ENCODE results near the gene PPP6C.
A peak's percentile ranks its signal among the peaks of the same experiment; 100 is the strongest.
"Not testable (repeated sequence)": the region's sequence is repeated elsewhere in the genome, so short reads cannot be mapped to it uniquely, and the experiment has no call there.

The PPP6C gene

GRCh38 chr9:125142560-125143376 lies 46.8 kb downstream of the PPP6C start:
- no peak for DNase-seq (ENCODE audit: extremely low read depth in 1 of 2, low read depth in 1 of 2)

GRCh38 chr9:125141751-125142150 lies 47.9 kb downstream of the PPP6C start:
- no peak for DNase-seq (ENCODE audit: extremely low read depth in 1 of 2, low read depth in 1 of 2)

DNA sequence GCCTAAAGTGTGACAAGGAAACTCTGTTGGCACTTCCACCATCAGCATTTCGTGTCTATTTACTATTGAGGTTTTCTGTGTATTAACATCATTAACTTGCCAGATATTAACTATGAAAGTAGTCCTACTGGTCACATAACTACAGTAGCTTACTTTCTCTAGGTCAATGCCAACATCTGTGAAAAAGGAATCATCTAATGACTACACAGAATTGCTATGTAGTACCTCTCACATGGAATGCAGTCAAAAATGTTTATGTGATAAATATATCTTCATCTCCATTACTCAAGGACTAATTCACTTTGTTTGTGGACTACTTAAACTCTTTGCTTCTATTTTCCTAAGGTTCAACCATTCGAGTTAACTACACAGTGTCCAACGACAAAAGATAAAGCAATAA lies 48.4 kb downstream of the PPP6C start:
- DNase-seq (ENCODE audit: extremely low read depth in 1 of 2, low read depth in 1 of 2), result no peak

GRCh38 chr9:125140576-125140975 lies 49.0 kb downstream of the PPP6C start:
- DNase-seq (ENCODE audit: extremely low read depth in 1 of 2, low read depth in 1 of 2), result no peak

DNA sequence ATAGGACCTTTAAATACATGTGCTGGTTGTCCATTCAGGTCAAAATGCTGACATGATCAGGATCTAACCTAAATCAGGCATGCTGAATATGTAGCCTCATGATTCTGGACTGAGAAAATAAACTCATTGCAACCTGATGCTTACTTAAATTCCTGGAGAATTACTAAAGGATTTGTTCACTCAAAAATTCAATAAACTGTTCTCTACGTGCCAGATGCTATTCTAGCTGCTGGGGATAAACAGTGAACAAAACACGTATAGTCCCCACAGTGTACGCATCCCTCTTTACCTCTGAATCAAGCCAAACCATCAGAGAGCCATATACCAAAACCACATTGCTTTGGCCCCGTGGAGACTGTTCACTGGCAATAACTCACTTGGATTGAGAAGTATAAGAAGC lies 52.4 kb downstream of the PPP6C start:
- no peak for DNase-seq (ENCODE audit: extremely low read depth in 1 of 2, low read depth in 1 of 2)

DNA sequence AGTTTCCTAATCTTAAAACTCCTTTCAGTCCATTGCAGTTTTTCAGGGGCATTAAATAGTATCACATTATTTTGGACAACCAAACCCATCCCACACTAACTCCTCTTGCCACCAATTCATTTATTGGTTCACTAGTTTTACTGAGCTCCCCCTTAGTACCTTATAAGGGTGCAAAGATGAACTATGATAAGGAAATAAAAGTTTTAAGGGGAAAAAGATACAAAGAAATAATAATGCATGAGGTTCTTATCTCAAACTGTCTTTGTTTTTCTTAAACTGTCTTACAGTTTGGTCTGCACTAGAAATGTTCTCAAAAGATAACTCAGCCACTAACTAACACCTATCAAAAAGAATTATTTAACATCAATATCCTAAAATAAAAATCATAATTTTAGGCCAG lies 54.6 kb downstream of the PPP6C start:
- no peak for DNase-seq (ENCODE audit: extremely low read depth in 1 of 2, low read depth in 1 of 2)

DNA sequence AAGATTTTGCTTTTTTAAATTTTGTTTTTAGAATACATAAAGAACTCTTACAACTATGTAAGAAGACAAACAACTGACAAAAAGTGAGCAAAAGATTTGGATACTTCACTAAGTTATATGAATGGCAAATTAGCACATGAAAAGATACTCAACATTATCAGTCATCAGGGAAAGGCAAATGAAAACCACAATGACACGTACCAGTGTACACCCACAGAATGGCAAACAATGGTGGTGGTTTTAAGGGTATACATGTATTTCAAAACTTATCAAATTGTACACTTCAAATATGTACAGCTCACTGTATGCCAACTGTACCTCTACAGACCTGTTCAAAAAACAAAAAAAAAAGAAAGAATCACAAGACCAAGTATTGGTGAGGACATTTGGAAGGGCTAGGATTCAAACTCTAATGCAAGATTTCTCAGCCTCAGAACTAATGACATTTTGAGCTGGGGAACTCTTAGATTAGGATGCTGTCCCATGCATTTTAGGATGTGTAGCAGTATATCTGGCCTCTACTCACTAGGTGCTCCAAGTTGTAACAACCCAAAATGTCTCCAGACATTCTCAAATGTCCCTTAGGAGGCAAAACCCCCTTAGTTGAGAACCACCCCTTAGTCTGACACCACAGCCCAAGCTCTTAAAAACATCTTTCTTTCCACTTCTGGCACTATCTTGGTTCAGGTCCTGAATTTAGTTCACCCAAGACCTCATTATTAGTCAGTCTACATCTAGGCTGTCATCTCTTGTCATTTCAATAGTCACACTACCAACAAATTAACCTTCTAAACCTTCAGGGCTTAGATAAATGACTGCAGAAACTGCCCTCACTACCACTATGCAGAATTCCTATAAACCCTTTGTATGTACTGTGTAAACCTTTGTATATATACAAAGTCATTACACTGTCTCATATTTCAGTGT lies 55.9 kb downstream of the PPP6C start:
- DNase-seq (ENCODE audit: extremely low read depth in 1 of 2, low read depth in 1 of 2), result no peak

DNA sequence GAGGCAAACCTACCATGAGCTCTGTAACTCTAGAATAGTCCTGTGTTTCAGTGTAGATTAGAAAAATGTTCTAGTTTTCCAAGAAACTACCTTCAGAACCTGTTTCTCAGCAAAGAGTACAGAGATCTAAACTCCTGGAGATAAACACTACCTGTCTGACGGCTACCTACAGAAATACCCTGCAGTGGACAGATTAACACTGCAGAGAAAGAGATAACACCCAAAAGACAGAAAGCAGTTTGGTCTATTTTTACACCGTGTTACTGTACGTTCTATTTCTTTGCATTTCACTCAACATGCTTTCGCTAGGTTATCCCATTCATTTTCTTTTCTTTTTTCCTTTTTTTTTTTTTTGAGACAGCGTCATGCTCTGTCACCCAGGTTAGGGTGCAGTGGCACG lies 57.8 kb downstream of the PPP6C start:
- DNase-seq (ENCODE audit: extremely low read depth in 1 of 2, low read depth in 1 of 2), result no peak

DNA sequence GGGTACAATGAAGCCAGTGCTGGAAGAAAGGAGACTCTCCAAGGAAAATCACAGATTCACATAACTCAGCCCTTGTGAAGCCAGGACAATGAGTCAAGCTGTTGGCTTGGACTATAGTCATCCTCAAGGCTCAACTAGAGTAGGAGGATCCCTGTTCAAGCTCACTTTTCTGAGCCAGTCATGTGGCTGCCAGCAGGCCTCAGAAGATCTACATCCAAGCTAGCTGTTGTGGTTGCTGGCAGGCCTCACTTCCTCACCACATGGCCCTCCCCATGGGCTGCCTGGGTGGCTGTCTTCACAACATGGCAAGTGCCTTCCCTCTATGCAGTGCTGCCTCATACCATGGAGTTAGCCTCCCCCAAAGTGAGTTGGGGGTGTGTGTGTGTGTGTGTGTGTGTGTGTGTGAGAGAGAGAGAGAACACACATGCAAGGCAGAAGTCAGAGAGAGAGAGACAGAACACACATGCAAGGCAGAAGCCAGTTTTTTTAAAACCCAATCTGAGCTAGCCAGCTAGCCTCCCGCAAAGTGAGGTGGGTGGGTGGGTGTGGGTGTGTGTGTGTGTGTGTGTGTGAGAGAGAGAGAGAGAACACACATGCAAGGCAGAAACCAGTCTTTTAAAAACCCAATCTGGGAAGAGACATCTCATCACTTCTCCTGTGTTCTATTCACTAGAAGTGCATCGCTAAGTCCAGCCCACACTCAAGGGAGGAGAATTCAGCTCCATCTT lies 63.4 kb downstream of the PPP6C start:
- DNase-seq (ENCODE audit: extremely low read depth in 1 of 2, low read depth in 1 of 2), result peak; percentile 53 to 56

GRCh38 chr9:125125523-125125922 lies 64.1 kb downstream of the PPP6C start:
- DNase-seq (ENCODE audit: extremely low read depth in 1 of 2, low read depth in 1 of 2), result no peak

GRCh38 chr9:125121146-125121545 lies 68.5 kb downstream of the PPP6C start:
- DNase-seq (ENCODE audit: extremely low read depth in 1 of 2, low read depth in 1 of 2), result no peak

- no peak for DNase-seq (ENCODE audit: extremely low read depth in 1 of 2, low read depth in 1 of 2)
Measured at GRCh38 chr9:125119643-125120286, 69.8 kb downstream of the PPP6C start.

DNA sequence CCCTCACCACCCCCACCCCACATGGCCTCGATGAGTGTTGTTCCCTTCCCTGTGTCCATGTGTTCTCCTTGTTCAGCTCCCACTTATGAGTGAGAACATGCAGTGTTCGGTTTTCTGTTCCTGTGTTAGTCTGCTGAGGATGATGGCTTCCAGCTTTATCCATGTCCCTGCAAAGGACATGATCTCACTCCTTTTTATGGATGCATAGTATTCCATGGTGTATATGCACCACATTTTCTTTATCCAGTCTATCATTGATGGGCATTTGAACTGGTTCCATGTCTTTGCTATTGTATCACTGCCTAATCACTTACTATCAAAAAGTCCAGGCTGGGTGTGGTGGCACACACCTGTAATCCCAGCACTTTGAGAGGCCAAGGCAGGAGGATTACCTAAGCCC lies 70.9 kb downstream of the PPP6C start:
- not testable (repeated sequence) for DNase-seq (ENCODE audit: extremely low read depth in 1 of 2, low read depth in 1 of 2)

- not testable (repeated sequence) for DNase-seq (ENCODE audit: extremely low read depth in 1 of 2, low read depth in 1 of 2)
Measured at GRCh38 chr9:125114503-125114902, 75.1 kb downstream of the PPP6C start.

DNA sequence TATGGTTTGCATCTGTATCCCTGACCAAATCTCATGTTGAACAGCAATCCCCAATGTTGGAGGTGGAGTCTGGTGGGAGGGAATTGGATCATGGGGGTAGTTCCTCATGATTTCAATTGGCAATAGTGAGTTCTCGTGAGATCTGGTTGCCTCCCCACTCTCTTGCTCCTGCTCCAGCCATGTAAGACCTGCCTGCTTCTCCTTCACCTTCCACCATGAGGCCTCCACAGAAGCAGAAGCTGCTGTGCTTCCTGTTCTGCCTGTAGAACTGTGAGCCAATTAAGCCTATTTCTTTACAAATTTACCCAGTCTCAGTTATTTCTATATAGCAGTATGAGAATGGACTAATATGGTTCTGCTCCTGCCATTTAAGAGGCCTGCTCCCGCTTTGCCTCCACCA lies 79.1 kb downstream of the PPP6C start:
- DNase-seq (ENCODE audit: extremely low read depth in 1 of 2, low read depth in 1 of 2), result no peak

DNA sequence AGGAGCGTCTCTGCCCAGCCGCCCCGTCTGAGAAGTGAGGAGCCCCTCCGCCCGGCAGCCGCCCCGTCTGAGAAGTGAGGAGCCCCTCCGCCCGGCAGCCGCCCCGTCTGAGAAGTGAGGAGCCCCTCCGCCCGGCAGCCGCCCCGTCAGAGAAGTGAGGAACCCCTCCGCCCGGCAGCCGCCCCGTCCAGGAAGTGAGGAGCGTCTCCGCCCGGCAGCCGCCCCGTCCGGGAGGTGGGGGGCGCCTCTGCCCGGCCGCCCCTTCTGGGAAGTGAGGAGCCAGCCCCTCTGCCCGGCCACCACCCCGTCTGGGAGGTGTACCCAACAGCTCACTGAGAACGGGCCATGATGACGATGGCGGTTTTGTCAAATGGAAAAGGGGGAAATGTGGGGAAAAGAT lies 81.1 kb downstream of the PPP6C start:
- DNase-seq (ENCODE audit: extremely low read depth in 1 of 2, low read depth in 1 of 2), result not testable (repeated sequence)

DNA sequence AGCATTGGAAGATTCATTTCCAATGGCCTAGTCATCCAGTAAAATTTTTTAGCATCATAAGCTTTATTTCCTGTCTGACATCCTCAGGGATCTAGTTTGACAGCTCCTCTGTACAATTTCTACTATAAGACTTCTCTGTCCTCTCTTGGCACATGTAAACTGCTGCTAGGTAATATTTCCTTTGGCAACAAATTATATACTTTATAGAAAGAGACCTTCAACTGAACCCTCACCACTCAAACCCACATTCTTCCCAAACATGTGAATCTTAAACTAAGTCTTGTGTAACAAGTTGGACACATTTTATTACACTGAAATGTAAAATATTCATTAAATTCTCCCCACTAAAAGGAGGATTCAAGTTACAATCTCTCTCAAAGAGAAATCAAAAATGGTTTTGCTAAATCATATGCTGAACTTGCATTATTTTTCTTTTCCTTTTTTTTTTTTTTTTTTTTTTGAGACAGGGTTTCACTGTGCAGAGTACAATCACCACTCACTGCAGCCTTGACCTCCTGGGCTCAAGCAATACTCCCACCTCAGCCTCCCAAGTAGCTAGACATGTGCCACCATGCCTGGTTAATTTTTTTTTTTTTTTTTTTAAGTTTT lies 83.2 kb downstream of the PPP6C start:
- DNase-seq (ENCODE audit: extremely low read depth in 1 of 2, low read depth in 1 of 2), result no peak

- DNase-seq (ENCODE audit: extremely low read depth in 1 of 2, low read depth in 1 of 2), result no peak
Measured at GRCh38 chr9:125103770-125104460, 85.7 kb downstream of the PPP6C start.

- no peak for DNase-seq (ENCODE audit: extremely low read depth in 1 of 2, low read depth in 1 of 2)
Measured at GRCh38 chr9:125103021-125103420, 86.6 kb downstream of the PPP6C start.

DNA sequence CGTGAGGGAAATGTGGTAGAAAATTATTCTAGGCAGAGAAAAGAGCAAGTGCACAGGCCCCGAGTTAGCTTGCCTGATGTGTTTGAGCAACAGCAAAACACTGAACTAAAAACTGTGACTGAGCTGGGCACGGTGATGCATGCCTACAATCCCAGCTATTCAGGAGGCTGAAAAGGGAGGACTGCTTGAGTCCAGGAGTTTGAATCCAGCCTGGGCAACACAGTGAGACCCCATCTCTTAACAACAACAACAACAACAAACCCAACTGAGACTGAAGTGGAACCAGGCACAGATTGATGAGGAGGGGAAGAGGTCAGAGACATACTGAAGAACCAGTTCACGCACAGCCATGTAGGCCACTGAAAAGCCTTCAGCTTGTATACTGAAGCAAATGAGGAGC lies 88.8 kb downstream of the PPP6C start:
- no peak for DNase-seq (ENCODE audit: extremely low read depth in 1 of 2, low read depth in 1 of 2)
